Neural cell (in vitro differentiated cells): Measurements from ENCODE around the gene DCHS1. TPM values are rescaled to one million over a fixed set of nuclear protein-coding genes. Genes with fewer than 3 reads are reported as not detected.

Experiments used
- H2AFZ ChIP-seq: fragments of 200-600, 300-800 bp; sonication (generic), shearing (Covaris generic); 2 replicates; pipeline ENCODE4 v1.6.0; 2014; ENCODE audit warnings: low read depth, mild to moderate bottlenecking, antibody characterized with exemption, low read length, moderate library complexity
- H3F3A ChIP-seq: fragments of 200-600 bp; shearing (Covaris generic); 2 replicates; pipeline ENCODE4 v1.6.1; 2016; ENCODE audit warnings: mild to moderate bottlenecking, moderate library complexity, mixed read lengths, antibody characterized with exemption, low read length; ENCODE audit not compliant: insufficient read depth, poor library complexity, severe bottlenecking
- H3K27ac ChIP-seq: fragments of 200-600, 300-800 bp; sonication (generic), shearing (Covaris generic); 2 replicates; pipeline ENCODE4 v1.5.1; 2014; ENCODE audit warnings: mild to moderate bottlenecking, low read length, moderate library complexity
- H3K27me3 ChIP-seq: fragments of 300-800, 200-600 bp; sonication (generic), shearing (Covaris generic); 2 replicates; pipeline ENCODE4 v1.6.0; 2014; ENCODE audit warnings: mild to moderate bottlenecking, low read depth, low read length, moderate library complexity; ENCODE audit not compliant: insufficient read depth
- H3K36me3 ChIP-seq: fragments of 300-800, 200-600 bp; sonication (generic), shearing (Covaris generic); 2 replicates; pipeline ENCODE4 v1.5.1; 2014; ENCODE audit warnings: mild to moderate bottlenecking, antibody characterized with exemption, low read length, moderate library complexity; ENCODE audit not compliant: insufficient read depth
- H3K4me2 ChIP-seq: fragments of 300-800, 200-600 bp; sonication (generic), shearing (Covaris generic); 2 replicates; pipeline ENCODE4 v1.6.0; 2014; ENCODE audit warnings: mild to moderate bottlenecking, low read length
- H3K4me3 ChIP-seq: fragments of 300-800, 200-600 bp; sonication (generic), shearing (Covaris generic); 2 replicates; pipeline ENCODE4 v1.5.1; 2014; ENCODE audit warnings: mild to moderate bottlenecking, low read length, moderate library complexity
- H3K79me2 ChIP-seq: fragments of 200-600 bp; shearing (Covaris generic); replicated peaks from 2 replicates; pipeline ENCODE4 v1.6.0; 2014; ENCODE audit warnings: mild to moderate bottlenecking, low read length, moderate library complexity; ENCODE audit not compliant: insufficient read depth
- H3K9ac ChIP-seq: fragments of 300-800, 200-600 bp; sonication (generic), shearing (Covaris generic); 2 replicates; pipeline ENCODE4 v1.6.1; 2016; ENCODE audit warnings: mild to moderate bottlenecking, low read length, mixed read lengths
- H3K9me2 ChIP-seq: fragments of 200-600 bp; shearing (Covaris generic); 2 replicates; pipeline ENCODE4 v1.6.1; 2016; ENCODE audit warnings: mild to moderate bottlenecking, low read length, mixed read lengths; ENCODE audit not compliant: insufficient read depth
- H3K9me3 ChIP-seq: fragments of 200-600, 300-800 bp; sonication (generic), shearing (Covaris generic); 2 replicates; pipeline ENCODE4 v1.6.1; 2016; ENCODE audit warnings: mild to moderate bottlenecking, mixed run types, low read length, moderate library complexity, mixed read lengths
- H4K20me1 ChIP-seq: fragments of 200-600 bp; shearing (Covaris generic); 2 replicates; pipeline ENCODE4 v1.6.1; 2016; ENCODE audit warnings: mild to moderate bottlenecking, mixed run types; ENCODE audit not compliant: insufficient read depth
- CTCF ChIP-seq: fragments of 450-650 bp; IDR thresholded peaks from 2 replicates; pipeline ENCODE4 v1.5.1; 2014; ENCODE audit warnings: antibody characterized with exemption, mild to moderate bottlenecking, moderate library complexity; ENCODE audit not compliant: poor library complexity, severe bottlenecking
- EP300 ChIP-seq: fragments of 450-650 bp; conservative IDR thresholded peaks from 2 replicates; pipeline ENCODE4 v1.6.1; 2014; ENCODE audit warnings: antibody characterized with exemption, mild to moderate bottlenecking, moderate library complexity; ENCODE audit not compliant: poor library complexity, severe bottlenecking
- EZH2 ChIP-seq: fragments of 200-600, 300-800 bp; shearing (Covaris generic), sonication (generic); IDR thresholded peaks from 2 replicates; pipeline ENCODE4 v1.6.1; 2014; ENCODE audit warnings: antibody characterized with exemption, low read length, borderline replicate concordance, mild to moderate bottlenecking; ENCODE audit not compliant: insufficient read depth, poor library complexity, severe bottlenecking
- MXI1 ChIP-seq: fragments of 450-650 bp; conservative IDR thresholded peaks from 2 replicates; pipeline ENCODE4 v1.6.1; 2014; ENCODE audit warnings: antibody characterized with exemption, mild to moderate bottlenecking; ENCODE audit not compliant: poor library complexity, severe bottlenecking
- POLR2AphosphoS5 ChIP-seq: IDR thresholded peaks from 2 replicates; pipeline ENCODE4 v1.6.1; 2012
- RAD21 ChIP-seq: fragments of 450-650 bp; conservative IDR thresholded peaks from 2 replicates; pipeline ENCODE4 v1.6.1; 2014; ENCODE audit warnings: antibody characterized with exemption, mild to moderate bottlenecking, moderate library complexity
- REST ChIP-seq: IDR thresholded peaks from 2 replicates; pipeline ENCODE4 v1.6.1; 2012; ENCODE audit warnings: borderline replicate concordance
- SMC3 ChIP-seq: fragments of 450-650 bp; conservative IDR thresholded peaks from 2 replicates; pipeline ENCODE4 v1.6.1; 2014; ENCODE audit warnings: antibody characterized with exemption, mild to moderate bottlenecking, moderate library complexity; ENCODE audit not compliant: poor library complexity
- TAF1 ChIP-seq: IDR thresholded peaks from 2 replicates; pipeline ENCODE4 v1.6.1; 2012; ENCODE audit warnings: low read depth
- polyA plus RNA-seq: library from polyadenylated mRNA; depleted of rRNA; stranded (reverse); fragments of >200 nt; gene quantifications from 2 replicates; pipeline ENCODE4 v1.2.3, GENCODE V29; 2014

DCHS1 gene
- polyA plus RNA-seq, 1 donor from 2014 or later: 30.1 TPM

- peaks cover 30% of the 10 kb centered on the region for H4K20me1 ChIP-seq
- H3K27ac ChIP-seq: no peak overlapping the region
- no peak overlapping the region for H3K9ac ChIP-seq
- no peaks in the 10 kb centered on the region for H3F3A ChIP-seq
- no peak overlapping the region for H3K4me3 ChIP-seq
- H3K27me3 ChIP-seq: no peaks in the 10 kb centered on the region
- H3K4me2 ChIP-seq: no peak overlapping the region
- H3K9me3 ChIP-seq: no peaks in the 10 kb centered on the region
- peaks cover 13% of the 10 kb centered on the region for H3K36me3 ChIP-seq
- no peaks in the 10 kb centered on the region for H3K9me2 ChIP-seq
- H2AFZ ChIP-seq: no peak overlapping the region
- peaks cover 10% of the 10 kb centered on the region for H3K79me2 ChIP-seq
- TF ChIP-seq MXI1: no peak
- TF ChIP-seq REST: no peak
- TF ChIP-seq RAD21: no peak
Measured at GRCh38 chr11:6632116-6633073, 23.2 kb downstream of the DCHS1 start.

GRCh38 chr11:6631361-6631890 lies 24.2 kb downstream of the DCHS1 start:
- H3K79me2 ChIP-seq: no peaks in the 10 kb centered on the region
- H3K4me3 ChIP-seq: no peak overlapping the region
- no peak overlapping the region for H3K4me2 ChIP-seq
- no peaks in the 10 kb centered on the region for H3K9me3 ChIP-seq
- H3K9ac ChIP-seq: no peak overlapping the region
- no peaks in the 10 kb centered on the region for H3K9me2 ChIP-seq
- H3K27ac ChIP-seq: no peak overlapping the region
- peaks cover 21% of the 10 kb centered on the region for H4K20me1 ChIP-seq
- no peak for TF ChIP-seq EZH2
- no peak for TF ChIP-seq CTCF
- no peak for TF ChIP-seq SMC3
- TF ChIP-seq MXI1: no peak
- no peak for TF ChIP-seq POLR2AphosphoS5
- no peak for TF ChIP-seq REST
- no peak for TF ChIP-seq EP300
- TF ChIP-seq RAD21: no peak
- no peak for TF ChIP-seq TAF1
- H2AFZ ChIP-seq: no peak overlapping the region
- no peaks in the 10 kb centered on the region for H3F3A ChIP-seq
- no peaks in the 10 kb centered on the region for H3K27me3 ChIP-seq
- peaks cover 19% of the 10 kb centered on the region for H3K36me3 ChIP-seq
